Ishikawa (cell line): ENCODE measurements around the gene SLC5A10.

Experiments
- CEBPB ChIP-seq: IDR thresholded peaks from 2 replicates; pipeline ENCODE4 v1.6.1; 2012
- CREB1 ChIP-seq: IDR thresholded peaks from 2 replicates; pipeline ENCODE4 v1.6.1; 2012; ENCODE audit warnings: low read depth
- EP300 ChIP-seq: IDR thresholded peaks from 2 replicates; pipeline ENCODE4 v1.6.1; 2012; ENCODE audit warnings: borderline replicate concordance
- FOXM1 ChIP-seq: IDR thresholded peaks from 2 replicates; pipeline ENCODE4 v1.6.1; 2012; ENCODE audit warnings: low read depth, borderline replicate concordance
- MAX ChIP-seq: IDR thresholded peaks from 2 replicates; pipeline ENCODE4 v1.6.1; 2012
- NFIC ChIP-seq: IDR thresholded peaks from 2 replicates; pipeline ENCODE4 v1.6.1; 2012
- RAD21 ChIP-seq: IDR thresholded peaks from 2 replicates; pipeline ENCODE4 v1.6.1; 2012; ENCODE audit warnings: low read depth
- TAF1 ChIP-seq: IDR thresholded peaks from 2 replicates; pipeline ENCODE4 v1.6.1; 2012; ENCODE audit warnings: low read depth, mild to moderate bottlenecking
- USF1 ChIP-seq: IDR thresholded peaks from 2 replicates; pipeline ENCODE4 v1.6.1; 2012
- YY1 ChIP-seq: IDR thresholded peaks from 2 replicates; pipeline ENCODE4 v1.6.1; 2012; ENCODE audit warnings: low read depth
- ZBTB7A ChIP-seq: IDR thresholded peaks from 2 replicates; pipeline ENCODE4 v1.6.1; 2012; ENCODE audit warnings: low read depth

GRCh38 chr17:18963126-18964017 lies 11.4 kb downstream of the SLC5A10 start:
- TF ChIP-seq RAD21 (no peak), MAX (no peak), YY1 (no peak), EP300 (no peak), CREB1 (no peak), NFIC (no peak), CEBPB (no peak), ZBTB7A (no peak), USF1 (no peak), TAF1 (no peak), FOXM1 (no peak)
